Suprapubic skin (tissue), 3 donors: ENCODE measurements around the gene HAPLN2.

Source experiments
- EP300 ChIP-seq: sonication (generic); formaldehyde crosslinking; IDR thresholded peaks from one replicate; pipeline ENCODE4 v1.6.1; 2017; ENCODE audit warnings: antibody characterized with exemption
- POLR2A ChIP-seq, 2 donors: fragments of 450-650 bp; IDR thresholded peaks; one replicate each; pipeline ENCODE4 v1.6.1; 2017; ENCODE audit warnings: antibody characterized with exemption in 2 of 2, mild to moderate bottlenecking in 2 of 2, moderate library complexity in 2 of 2
- TF ChIP-seq, protein P1 (sequence below), 2 donors: fragments of 200-600 bp in 1 of 2; fragments of 450-650 bp in 1 of 2; sonication (generic) in 1 of 2; IDR thresholded peaks; one replicate each; pipeline ENCODE4 v1.5.1; 2016 to 2019; ENCODE audit warnings: antibody characterized with exemption in 2 of 2, mild to moderate bottlenecking in 1 of 2, moderate library complexity in 1 of 2

DNA sequence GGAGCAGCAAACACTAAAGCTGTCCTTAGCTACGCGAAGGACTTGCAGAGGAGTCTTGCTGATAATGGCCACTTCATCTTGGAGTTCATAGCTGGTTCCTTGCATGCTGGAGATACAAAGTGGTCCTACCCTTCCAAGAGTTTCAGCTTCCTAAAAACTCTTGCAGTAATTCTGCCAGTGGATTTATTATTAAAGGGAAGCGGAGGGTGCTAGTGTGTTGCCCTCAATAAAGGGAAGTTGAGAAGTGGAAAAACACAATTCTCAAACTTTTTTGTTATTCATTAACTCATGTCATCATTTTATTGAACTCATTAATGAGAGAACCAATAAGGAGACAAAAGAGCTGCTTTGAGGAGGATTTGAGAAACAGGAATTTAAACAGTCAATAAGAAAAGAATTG is 6.5 kb upstream of the HAPLN2 start:
- TF ChIP-seq, protein P1, sequence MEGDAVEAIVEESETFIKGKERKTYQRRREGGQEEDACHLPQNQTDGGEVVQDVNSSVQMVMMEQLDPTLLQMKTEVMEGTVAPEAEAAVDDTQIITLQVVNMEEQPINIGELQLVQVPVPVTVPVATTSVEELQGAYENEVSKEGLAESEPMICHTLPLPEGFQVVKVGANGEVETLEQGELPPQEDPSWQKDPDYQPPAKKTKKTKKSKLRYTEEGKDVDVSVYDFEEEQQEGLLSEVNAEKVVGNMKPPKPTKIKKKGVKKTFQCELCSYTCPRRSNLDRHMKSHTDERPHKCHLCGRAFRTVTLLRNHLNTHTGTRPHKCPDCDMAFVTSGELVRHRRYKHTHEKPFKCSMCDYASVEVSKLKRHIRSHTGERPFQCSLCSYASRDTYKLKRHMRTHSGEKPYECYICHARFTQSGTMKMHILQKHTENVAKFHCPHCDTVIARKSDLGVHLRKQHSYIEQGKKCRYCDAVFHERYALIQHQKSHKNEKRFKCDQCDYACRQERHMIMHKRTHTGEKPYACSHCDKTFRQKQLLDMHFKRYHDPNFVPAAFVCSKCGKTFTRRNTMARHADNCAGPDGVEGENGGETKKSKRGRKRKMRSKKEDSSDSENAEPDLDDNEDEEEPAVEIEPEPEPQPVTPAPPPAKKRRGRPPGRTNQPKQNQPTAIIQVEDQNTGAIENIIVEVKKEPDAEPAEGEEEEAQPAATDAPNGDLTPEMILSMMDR (IDR thresholded peaks at IDR 0.05) = no peak
- TF ChIP-seq POLR2A (IDR thresholded peaks at IDR 0.05) (no peak), EP300 (no peak)
